HG02943 (cell line): ENCODE data around the gene SYCE3.

Experiments
- ATAC-seq: cut with Tn5 transposase; IDR thresholded peaks from one replicate; pipeline ENCODE4 v1.9.1; 2021; ENCODE audit warnings: mild to moderate bottlenecking, low read depth, moderate library complexity; ENCODE audit not compliant: unreplicated experiment

SYCE3 gene

DNA sequence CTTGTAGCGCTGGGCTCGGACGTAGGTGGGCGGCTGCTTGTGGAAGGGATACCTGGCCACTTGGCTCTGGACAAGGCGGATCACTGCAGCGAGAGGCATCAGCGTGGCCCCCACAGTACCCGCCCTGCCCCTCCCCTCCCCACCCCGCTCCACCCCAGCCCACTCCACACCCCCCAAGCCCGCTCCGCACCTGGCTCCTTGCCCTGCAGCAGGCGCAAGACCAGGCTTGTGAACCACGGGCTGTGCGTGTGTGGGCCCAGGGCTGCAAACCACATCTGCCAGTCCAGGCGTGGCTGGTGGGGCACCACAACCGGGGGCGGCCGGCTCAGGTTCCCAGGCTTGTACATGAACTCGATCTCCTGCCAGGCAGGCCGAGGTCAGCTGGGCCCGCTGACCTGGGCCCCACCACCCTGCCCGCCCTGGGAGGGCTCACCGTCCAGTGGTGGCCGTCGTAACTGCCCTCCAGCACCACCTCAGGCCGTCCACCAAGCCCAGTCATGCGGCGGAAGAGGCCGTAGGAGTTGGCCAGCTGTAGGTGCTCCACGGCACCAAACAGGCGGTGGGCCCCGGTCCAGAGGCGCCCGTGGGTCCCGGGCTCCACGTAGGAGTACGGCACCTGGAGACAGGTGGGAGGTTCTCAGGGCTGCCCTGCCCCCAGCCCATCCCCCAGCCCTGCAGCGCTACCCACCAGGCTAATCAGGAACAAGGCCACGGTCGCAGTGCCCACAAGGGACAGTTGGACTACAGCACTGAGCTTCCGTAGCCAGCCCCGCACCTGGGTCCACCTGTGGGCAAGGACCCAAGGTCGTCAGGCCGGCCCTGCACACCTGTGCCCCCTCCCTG lies 58.1 kb downstream of the SYCE3 start:
- ATAC-seq, result no peak

DNA sequence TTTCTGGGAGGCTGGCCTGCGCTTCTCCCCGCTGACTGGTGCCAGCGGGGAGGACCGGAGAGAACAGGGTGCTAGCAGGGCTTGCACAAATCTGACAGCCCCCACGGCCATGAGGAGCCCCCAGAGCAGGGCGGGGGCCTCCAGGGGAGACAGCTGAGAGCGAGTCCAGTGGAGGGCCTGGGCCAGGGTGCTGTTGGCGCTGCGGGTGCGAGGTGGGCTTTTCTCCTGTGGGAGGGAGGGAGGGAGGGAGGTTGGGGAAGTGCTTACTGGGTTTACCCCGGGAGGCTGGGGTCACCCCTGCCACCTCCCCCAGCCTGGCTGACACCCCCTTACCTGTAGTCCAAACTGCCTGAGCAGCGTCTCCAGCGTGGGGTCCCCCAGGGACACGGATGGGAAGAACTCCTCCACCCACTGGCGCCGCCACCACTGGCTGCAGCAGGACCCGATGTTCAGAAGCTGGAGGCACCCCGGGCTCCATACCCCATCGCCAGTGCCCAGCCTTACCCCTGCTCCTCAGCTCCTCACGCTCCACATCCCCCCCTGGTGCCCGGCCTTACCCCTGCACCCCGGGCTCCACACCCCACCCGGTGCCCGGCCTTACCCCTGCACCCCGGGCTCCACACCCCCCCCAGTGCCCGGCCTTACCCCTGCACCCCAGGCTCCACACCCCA lies 59.1 kb downstream of the SYCE3 start:
- ATAC-seq, result no peak

DNA sequence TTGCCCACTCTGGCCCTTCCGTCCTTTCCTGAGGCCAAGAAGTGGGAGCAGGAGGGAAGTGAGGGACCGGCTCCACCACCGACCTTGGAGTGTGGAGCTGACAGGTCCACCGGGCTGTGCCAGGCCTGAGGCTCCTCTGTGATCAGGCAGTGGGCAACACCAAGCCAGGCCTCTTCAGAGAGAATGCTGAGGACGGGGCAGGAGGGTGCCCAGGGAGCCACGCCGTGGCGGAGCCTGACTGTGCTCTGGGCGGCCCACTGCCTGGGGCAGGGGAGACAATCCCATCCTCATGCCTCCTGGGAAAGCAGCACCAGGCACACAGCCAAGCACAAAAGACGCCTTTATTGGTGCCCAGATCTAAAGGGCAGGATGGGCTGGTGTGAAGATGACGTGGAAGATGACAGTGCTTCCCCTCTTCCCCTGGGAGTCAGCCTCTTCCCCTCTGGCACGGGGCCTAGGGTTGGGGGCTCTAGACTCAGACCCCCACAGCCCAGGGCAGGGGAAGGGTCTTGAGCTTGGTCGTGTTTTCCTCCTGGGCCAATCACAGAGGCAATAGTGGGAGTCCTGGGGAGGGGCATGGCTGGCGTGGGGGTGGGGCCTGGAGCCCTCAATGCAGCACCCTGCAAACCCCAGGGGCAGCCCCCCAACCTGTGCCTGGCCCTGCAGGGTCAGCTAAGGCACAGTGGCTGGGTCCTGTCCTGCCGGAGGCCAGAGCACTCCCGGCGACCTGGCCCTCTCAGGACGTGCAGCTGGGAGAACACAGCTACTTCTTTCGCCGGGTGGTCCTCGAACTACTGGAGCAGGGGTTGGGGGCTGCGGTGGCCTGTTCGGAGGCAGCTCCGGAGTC lies 59.9 kb downstream of the SYCE3 start:
- ATAC-seq, result no peak

DNA sequence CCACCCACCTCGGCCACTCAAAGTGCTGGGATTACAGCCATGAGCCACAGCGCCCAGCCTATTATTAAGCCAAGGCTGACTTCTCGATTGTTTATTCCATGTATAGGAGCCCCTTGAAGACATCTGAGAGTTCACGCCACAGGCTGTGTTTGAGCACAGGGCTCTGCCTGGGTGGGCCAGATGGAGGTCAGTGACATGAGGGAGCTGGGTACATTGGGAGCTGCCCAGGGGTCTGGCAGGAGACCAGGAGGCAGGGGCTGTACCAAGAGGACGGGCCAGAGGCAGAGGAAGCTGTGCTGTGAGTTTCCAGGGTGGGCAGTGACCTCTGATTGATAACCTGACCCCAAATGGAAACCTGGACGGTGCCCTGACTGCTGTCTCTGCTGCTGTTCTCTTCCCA lies 60.6 kb downstream of the SYCE3 start:
- ATAC-seq, result no peak
